HCT116 (cell line): ENCODE results near the gene ANGPTL1.

Experiments
- ATF3 ChIP-seq: IDR thresholded peaks from 2 replicates; pipeline ENCODE4 v1.6.1; 2012
- CEBPB ChIP-seq: IDR thresholded peaks from 2 replicates; pipeline ENCODE4 v1.6.1; 2012; ENCODE audit warnings: low read depth
- CTCF ChIP-seq, 3 experiments: fragments of 200-600 bp in 1 of 3; sonication (generic) in 1 of 3; IDR thresholded peaks in 2 of 3; conservative IDR thresholded peaks in 1 of 3; 2 replicates each; pipeline ENCODE4 v1.5.1; 2012 to 2017; ENCODE audit warnings: low read depth in 2 of 3, low read length in 2 of 3, antibody characterized with exemption in 1 of 3, borderline replicate concordance in 1 of 3, control low read depth in 1 of 3, mild to moderate bottlenecking in 1 of 3, mixed read lengths in 1 of 3, mixed run types in 1 of 3, moderate library complexity in 1 of 3; ENCODE audit not compliant: insufficient read depth in 1 of 3
- EGR1 ChIP-seq: IDR thresholded peaks from 2 replicates; pipeline ENCODE4 v1.6.1; 2012; ENCODE audit warnings: low read depth
- EZH2 ChIP-seq: fragments of 200-600 bp; sonication (generic); IDR thresholded peaks from 2 replicates; pipeline ENCODE4 v1.6.1; 2017; ENCODE audit warnings: antibody characterized with exemption, mixed run types
- FOSL1 ChIP-seq: IDR thresholded peaks from 2 replicates; pipeline ENCODE4 v1.6.1; 2012; ENCODE audit warnings: low read depth
- JUND ChIP-seq: IDR thresholded peaks from 2 replicates; pipeline ENCODE4 v1.6.1; 2012
- MAX ChIP-seq: IDR thresholded peaks from 2 replicates; pipeline ENCODE4 v1.6.1; 2012
- POLR2A ChIP-seq: IDR thresholded peaks from 2 replicates; pipeline ENCODE4 v1.7.0; 2011; ENCODE audit warnings: borderline replicate concordance; ENCODE audit not compliant: insufficient read depth, insufficient read length; ENCODE audit errors: extremely low read depth
- POLR2AphosphoS5 ChIP-seq: IDR thresholded peaks from 2 replicates; pipeline ENCODE4 v1.6.1; 2011; ENCODE audit warnings: mild to moderate bottlenecking, low read depth, low read length, moderate library complexity
- REST ChIP-seq: IDR thresholded peaks from 2 replicates; pipeline ENCODE4 v1.6.1; 2012; ENCODE audit warnings: low read depth
- TCF7L2 ChIP-seq: IDR thresholded peaks from 2 replicates; pipeline ENCODE4 v1.7.0; 2011; ENCODE audit warnings: borderline replicate concordance, inconsistent platforms; ENCODE audit not compliant: insufficient read depth, insufficient read length; ENCODE audit errors: extremely low read depth
- YY1 ChIP-seq: IDR thresholded peaks from 2 replicates; pipeline ENCODE4 v1.6.1; 2011; ENCODE audit warnings: low read length, low read depth, moderate library complexity, mild to moderate bottlenecking; ENCODE audit not compliant: insufficient replicate concordance; ENCODE audit errors: extremely low read depth
- ZBTB33 ChIP-seq: IDR thresholded peaks from 2 replicates; pipeline ENCODE4 v1.6.1; 2011; ENCODE audit warnings: mild to moderate bottlenecking, low read length, moderate library complexity; ENCODE audit not compliant: insufficient replicate concordance; ENCODE audit errors: extremely low read depth

- TF ChIP-seq POLR2AphosphoS5 (no peak), POLR2A (no peak), CTCF (IDR thresholded peaks at IDR 0.05 in 2 of 3, conservative IDR thresholded peaks at IDR 0.05 in 1 of 3; ENCODE audit: borderline replicate concordance in 1 of 3, insufficient read depth in 1 of 3, low read depth in 2 of 3, low read length in 2 of 3) (no peak), EZH2 (no peak), MAX (no peak), ZBTB33 (no peak), EGR1 (no peak), YY1 (no peak), TCF7L2 (no peak), CEBPB (no peak), ATF3 (no peak), REST (no peak), JUND (no peak), FOSL1 (no peak)
Measured at GRCh38 chr1:178871551-178872320, 859 bp upstream of the ANGPTL1 start.
